ENCODE results near the gene GCK. TPM values are rescaled to one million over a fixed set of nuclear protein-coding genes. Genes with fewer than 3 reads are reported as not detected.

The GCK gene
- 4.4 TPM for total RNA-seq
- 1 to 10 TPM; 3.2 to 9.5 (median 5.5) TPM for polyA plus RNA-seq (ENCODE audit: insufficient read depth in 1 of 8, insufficient read length in 8 of 8, low replicate concordance in 1 of 8)
- long read RNA-seq, donor 1, partial matches to known transcripts = 0 of 2 reads
- long read RNA-seq, donor 1, other reads (novel, unspliced or antisense) = 0 of 2 reads
- long read RNA-seq, donor 2 = 0 reads
- long read RNA-seq, donor 3, transcript GCK-201 (3 exons, 1,311 nt) = major isoform, 5 of 7 reads
- long read RNA-seq, donor 3, partial matches to known transcripts = 0 of 7 reads
- long read RNA-seq, donor 3, other reads (novel, unspliced or antisense) = 0 of 7 reads
- long read RNA-seq, donor 4, partial matches to known transcripts = 0 of 4 reads
- long read RNA-seq, donor 4, other reads (novel, unspliced or antisense) = 0 of 4 reads
- long read RNA-seq, donor 5, partial matches to known transcripts = 0 of 2 reads
- long read RNA-seq, donor 5, other reads (novel, unspliced or antisense) = 0 of 2 reads
- long read RNA-seq, donor 6, partial matches to known transcripts = 0 of 6 reads
- long read RNA-seq, donor 6, other reads (novel, unspliced or antisense) = 0 of 6 reads
- long read RNA-seq, donor 7, transcript GCK-201 (3 exons, 1,311 nt) = major isoform, 5 of 6 reads
- long read RNA-seq, donor 7, partial matches to known transcripts = 0 of 6 reads
- long read RNA-seq, donor 7, other reads (novel, unspliced or antisense) = 0 of 6 reads
- long read RNA-seq, donor 8, partial matches to known transcripts = 0 of 2 reads
- long read RNA-seq, donor 8, other reads (novel, unspliced or antisense) = 0 of 2 reads
- long read RNA-seq, donor 9, partial matches to known transcripts = 0 of 2 reads
- long read RNA-seq, donor 9, other reads (novel, unspliced or antisense) = 0 of 2 reads
- long read RNA-seq, donor 10, partial matches to known transcripts = 0 of 2 reads
- long read RNA-seq, donor 10, other reads (novel, unspliced or antisense) = 0 of 2 reads
- long read RNA-seq, donor 11, partial matches to known transcripts = 0 of 3 reads
- long read RNA-seq, donor 11, other reads (novel, unspliced or antisense) = 0 of 3 reads

- no peak for DNase-seq
- 76% methylated on average over 10 of the region's 11 CpGs for WGBS (ENCODE audit: insufficient coverage)
- Histone ChIP-seq H3K4me3 (ENCODE audit: low read length) (no peak within 1 kb of the TSS), H3K27me3 (ENCODE audit: control insufficient read depth, insufficient read depth, low read length) (peaks cover 9% of the 10 kb centered on the region), H3K27ac (ENCODE audit: low read length) (peak within 1 kb of the TSS; percentile 31), H3K4me1 (ENCODE audit: control insufficient read depth, insufficient read depth, low read length) (peaks cover 33% of the 10 kb centered on the region), H3K9me3 (replicated peaks; ENCODE audit: control insufficient read depth, low read depth, low read length) (no peaks in the 10 kb centered on the region), H3K36me3 (ENCODE audit: control insufficient read depth, insufficient read depth, low read length) (no peaks in the 10 kb centered on the region)
These were observed at the start of gene GCK for GRCh38 chr7:44189286-44189992. GCK (minus strand) TSS chr7:44189439; CDS start chr7:44188953, 486 bp downstream.

DNA sequence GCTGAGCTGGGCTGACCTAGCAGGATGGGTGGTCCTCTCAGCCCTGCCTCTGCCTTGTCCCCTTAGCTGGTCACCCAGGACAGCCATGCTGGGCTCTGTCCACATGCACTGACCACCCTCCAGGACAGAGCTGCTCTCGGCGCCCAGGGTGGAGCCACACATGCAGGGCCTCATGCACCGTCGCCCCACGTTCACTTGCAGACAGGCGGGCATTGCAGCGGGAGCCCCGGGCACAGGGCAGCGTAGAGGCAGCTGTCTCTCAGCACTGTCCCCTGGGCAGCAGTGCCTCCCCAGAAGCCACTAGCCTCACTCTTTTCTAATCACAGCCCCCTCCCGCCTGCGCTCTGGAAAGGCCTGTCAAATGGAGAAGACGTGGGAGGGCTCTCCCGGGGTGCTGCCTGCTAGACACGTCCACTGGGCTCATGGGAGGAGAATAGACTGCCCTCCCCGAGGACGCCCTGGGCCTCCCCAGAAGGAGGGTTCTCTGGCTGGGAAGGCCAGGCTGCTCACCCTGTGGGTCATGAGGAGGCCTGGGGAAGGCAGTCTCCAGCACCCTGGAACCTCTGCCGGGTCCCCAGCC, 49.0 kb upstream of the GCK start:
- 74% methylated on average over 13 of the region's 17 CpGs for WGBS (ENCODE audit: insufficient coverage)
- DNase-seq = no peak
- Histone ChIP-seq H3K4me3 (ENCODE audit: low read length) (no peak overlapping the region), H3K9me3 (replicated peaks; ENCODE audit: control insufficient read depth, low read depth, low read length) (no peaks in the 10 kb centered on the region), H3K27me3 (ENCODE audit: control insufficient read depth, insufficient read depth, low read length) (no peaks in the 10 kb centered on the region), H3K36me3 (ENCODE audit: control insufficient read depth, insufficient read depth, low read length) (no peaks in the 10 kb centered on the region), H3K27ac (ENCODE audit: low read length) (no peak overlapping the region), H3K4me1 (ENCODE audit: control insufficient read depth, insufficient read depth, low read length) (peaks cover 11% of the 10 kb centered on the region)

DNA sequence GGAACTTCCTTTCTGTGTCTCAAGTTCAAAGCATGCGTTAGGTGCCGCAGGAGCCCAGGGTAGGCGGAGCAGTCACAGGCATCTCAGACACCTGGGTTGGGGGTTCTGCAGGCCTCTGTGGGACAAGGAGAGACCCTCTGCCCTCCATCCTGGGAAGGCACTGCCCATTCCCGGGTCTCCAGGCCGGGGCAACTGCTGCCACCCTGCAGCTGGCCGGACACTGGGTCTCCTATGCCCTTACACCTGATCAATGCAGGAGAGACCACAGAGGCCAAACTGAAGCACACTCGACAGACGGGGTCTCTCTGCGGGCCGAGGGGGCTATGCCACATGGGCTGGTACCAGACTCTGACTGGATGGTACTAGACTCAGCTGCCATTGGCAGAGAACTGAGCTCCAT, 48.5 kb upstream of the GCK start:
- Histone ChIP-seq H3K27me3 (ENCODE audit: control insufficient read depth, insufficient read depth, low read length) (no peaks in the 10 kb centered on the region), H3K4me3 (ENCODE audit: low read length) (no peak overlapping the region), H3K4me1 (ENCODE audit: control insufficient read depth, insufficient read depth, low read length) (peaks cover 11% of the 10 kb centered on the region), H3K36me3 (ENCODE audit: control insufficient read depth, insufficient read depth, low read length) (no peaks in the 10 kb centered on the region), H3K27ac (ENCODE audit: low read length) (no peak overlapping the region), H3K9me3 (replicated peaks; ENCODE audit: control insufficient read depth, low read depth, low read length) (no peaks in the 10 kb centered on the region)
- no peak for DNase-seq
- WGBS (ENCODE audit: insufficient coverage) = 93% methylated on average over 10 of the region's 10 CpGs

- H3K4me3 ChIP-seq (ENCODE audit: low read length) = no peak overlapping the region
- 25% methylated on average over 2 of the region's 4 CpGs for WGBS (ENCODE audit: insufficient coverage)
- DNase-seq = no peak
- H3K36me3 ChIP-seq (ENCODE audit: control insufficient read depth, insufficient read depth, low read length) = no peaks in the 10 kb centered on the region
- no peaks in the 10 kb centered on the region for H3K27me3 ChIP-seq (ENCODE audit: control insufficient read depth, insufficient read depth, low read length)
- peaks cover 10% of the 10 kb centered on the region for H3K4me1 ChIP-seq (ENCODE audit: control insufficient read depth, insufficient read depth, low read length)
- H3K27ac ChIP-seq (ENCODE audit: low read length) = no peak overlapping the region
- H3K9me3 ChIP-seq (replicated peaks; ENCODE audit: control insufficient read depth, low read depth, low read length) = no peaks in the 10 kb centered on the region
These were observed 47.1 kb upstream of the GCK start for GRCh38 chr7:44236333-44236728.

- no peak for DNase-seq
- Histone ChIP-seq H3K4me1 (ENCODE audit: control insufficient read depth, insufficient read depth, low read length) (peaks cover 4% of the 10 kb centered on the region), H3K4me3 (ENCODE audit: low read length) (no peak overlapping the region), H3K9me3 (replicated peaks; ENCODE audit: control insufficient read depth, low read depth, low read length) (no peaks in the 10 kb centered on the region), H3K27ac (ENCODE audit: low read length) (no peak overlapping the region), H3K36me3 (ENCODE audit: control insufficient read depth, insufficient read depth, low read length) (no peaks in the 10 kb centered on the region), H3K27me3 (ENCODE audit: control insufficient read depth, insufficient read depth, low read length) (no peaks in the 10 kb centered on the region)
- 75% methylated on average over 19 of the region's 22 CpGs for WGBS (ENCODE audit: insufficient coverage)
These were observed 46.5 kb upstream of the GCK start for GRCh38 chr7:44235582-44236332.

GRCh38 chr7:44235066-44235465, 45.8 kb upstream of the GCK start:
- H3K27ac ChIP-seq (ENCODE audit: low read length) = no peak overlapping the region
- H3K4me1 ChIP-seq (ENCODE audit: control insufficient read depth, insufficient read depth, low read length) = peaks cover 4% of the 10 kb centered on the region
- no peaks in the 10 kb centered on the region for H3K27me3 ChIP-seq (ENCODE audit: control insufficient read depth, insufficient read depth, low read length)
- no peaks in the 10 kb centered on the region for H3K36me3 ChIP-seq (ENCODE audit: control insufficient read depth, insufficient read depth, low read length)
- WGBS (ENCODE audit: insufficient coverage) = 90% methylated on average over 2 of the region's 8 CpGs
- H3K4me3 ChIP-seq (ENCODE audit: low read length) = no peak overlapping the region
- H3K9me3 ChIP-seq (replicated peaks; ENCODE audit: control insufficient read depth, low read depth, low read length) = no peaks in the 10 kb centered on the region
- no peak for DNase-seq

GRCh38 chr7:44232901-44233715, 43.9 kb upstream of the GCK start:
- Histone ChIP-seq H3K4me1 (ENCODE audit: control insufficient read depth, insufficient read depth, low read length) (peaks cover 4% of the 10 kb centered on the region), H3K27ac (ENCODE audit: low read length) (no peak overlapping the region), H3K4me3 (ENCODE audit: low read length) (no peak overlapping the region), H3K27me3 (ENCODE audit: control insufficient read depth, insufficient read depth, low read length) (no peaks in the 10 kb centered on the region), H3K36me3 (ENCODE audit: control insufficient read depth, insufficient read depth, low read length) (no peaks in the 10 kb centered on the region), H3K9me3 (replicated peaks; ENCODE audit: control insufficient read depth, low read depth, low read length) (no peaks in the 10 kb centered on the region)
- DNase-seq = no peak
- WGBS (ENCODE audit: insufficient coverage) = 60% methylated on average over 17 of the region's 22 CpGs

- 87% methylated on average over 12 of the region's 13 CpGs for WGBS (ENCODE audit: insufficient coverage)
- Histone ChIP-seq H3K9me3 (replicated peaks; ENCODE audit: control insufficient read depth, low read depth, low read length) (no peaks in the 10 kb centered on the region), H3K4me1 (ENCODE audit: control insufficient read depth, insufficient read depth, low read length) (peaks cover 4% of the 10 kb centered on the region), H3K27me3 (ENCODE audit: control insufficient read depth, insufficient read depth, low read length) (no peaks in the 10 kb centered on the region), H3K36me3 (ENCODE audit: control insufficient read depth, insufficient read depth, low read length) (no peaks in the 10 kb centered on the region), H3K4me3 (ENCODE audit: low read length) (no peak overlapping the region), H3K27ac (ENCODE audit: low read length) (no peak overlapping the region)
- no peak for DNase-seq
These were observed 43.2 kb upstream of the GCK start for GRCh38 chr7:44232396-44232795.
